K562 (cell line): ENCODE measurements around the gene MPZL3. TPM values are rescaled to one million over a fixed set of nuclear protein-coding genes. Genes with fewer than 3 reads are reported as not detected.

Experiments
- BCL6 ChIP-seq: fragments of 250-450 bp; sonication (Bioruptor Pico); IDR thresholded peaks from 2 replicates; pipeline ENCODE4 v1.4.0; 2020
- DPF2 ChIP-seq: fragments of 450-650 bp; IDR thresholded peaks from 2 replicates; pipeline ENCODE4 v1.6.1; 2016
- SMARCA5 ChIP-seq: fragments of 450-650 bp; IDR thresholded peaks from 2 replicates; pipeline ENCODE4 v1.6.1; 2016
- TGIF2 ChIP-seq: sonication (generic); formaldehyde crosslinking; IDR thresholded peaks from 2 replicates; pipeline ENCODE4 v1.8.1; 2022; ENCODE audit warnings: mild to moderate bottlenecking, missing genetic modification reagents, moderate library complexity
- ZNF79 ChIP-seq: fragments of 250-450 bp; sonication (Bioruptor Pico); IDR thresholded peaks from 2 replicates; pipeline ENCODE4 v1.4.0; 2020; ENCODE audit warnings: low read depth, mild to moderate bottlenecking, moderate library complexity
- polyA plus RNA-seq, 8 experiments: library from polyadenylated mRNA; depleted of rRNA in 4 of 8; stranded (reverse) in 5 of 8; unstranded in 3 of 8; fragments of >200 nt; fragmentation: Nextera tagmentation in 2 of 8; fragmentation: Illumina TruSeq in 1 of 8; extraction: Ambion mirVana in 2 of 8; extraction: Trizol in 1 of 8; gene quantifications; 2 replicates each; pipeline versions ENCODE4 v1.2.1 to v1.2.3, GENCODE V29; 2011 to 2014; ENCODE audit warnings: inconsistent platforms in 1 of 8, missing spikeins in 1 of 8
- total RNA-seq, 7 experiments: library from RNA; depleted of rRNA in 6 of 7; stranded (reverse); fragments of >200 nt in 6 of 7; fragmentation: Illumina TruSeq in 2 of 7; extraction: Trizol in 2 of 7; gene quantifications; 2 replicates each; pipeline versions ENCODE4 v1.2.1 to v1.2.3, GENCODE V29; 2011 to 2021; ENCODE audit warnings: low replicate concordance in 1 of 7
- TF ChIP-seq, protein P1 (sequence below): fragments of 450-650 bp; IDR thresholded peaks from 2 replicates; pipeline ENCODE4 v1.6.1; 2016; ENCODE audit warnings: mild to moderate bottlenecking, moderate library complexity
- TF ChIP-seq, protein P2 (sequence below): fragments of 250-450 bp; sonication (Bioruptor Pico); IDR thresholded peaks from 2 replicates; pipeline ENCODE4 v1.5.0; 2020; ENCODE audit warnings: mild to moderate bottlenecking
- TF ChIP-seq, protein P3 (sequence below): fragments of 450-650 bp; IDR thresholded peaks from 2 replicates; pipeline ENCODE4 v1.6.1; 2016; ENCODE audit warnings: borderline replicate concordance

MPZL3 gene
- total and polyA plus RNA-seq, 9 of the 15 experiments (the other 6 are each of a cell fraction or from before 2014, with no cell fraction given): 0.97 to 2.9 (median 1.6) TPM

DNA sequence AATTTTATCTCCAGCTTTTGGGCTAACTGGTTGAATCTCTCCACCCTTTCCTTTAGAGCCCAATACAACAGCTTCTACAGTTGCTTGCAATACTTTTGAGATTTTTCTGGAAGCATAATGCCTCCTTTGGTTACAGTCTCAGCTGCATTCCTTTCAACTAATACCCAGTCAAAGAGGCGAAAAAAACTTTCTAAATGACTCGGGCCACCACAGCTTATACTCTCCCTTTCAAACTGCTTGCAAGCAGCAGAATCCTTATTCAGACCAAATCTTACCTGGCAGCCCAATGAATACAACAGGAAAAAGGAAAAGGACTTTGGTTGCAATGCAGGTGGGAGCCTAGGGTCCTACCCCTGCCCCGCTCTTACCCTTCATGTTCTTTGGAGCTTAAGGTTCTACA lies 43.1 kb downstream of the MPZL3 start (continued):
- TF ChIP-seq, protein P1, sequence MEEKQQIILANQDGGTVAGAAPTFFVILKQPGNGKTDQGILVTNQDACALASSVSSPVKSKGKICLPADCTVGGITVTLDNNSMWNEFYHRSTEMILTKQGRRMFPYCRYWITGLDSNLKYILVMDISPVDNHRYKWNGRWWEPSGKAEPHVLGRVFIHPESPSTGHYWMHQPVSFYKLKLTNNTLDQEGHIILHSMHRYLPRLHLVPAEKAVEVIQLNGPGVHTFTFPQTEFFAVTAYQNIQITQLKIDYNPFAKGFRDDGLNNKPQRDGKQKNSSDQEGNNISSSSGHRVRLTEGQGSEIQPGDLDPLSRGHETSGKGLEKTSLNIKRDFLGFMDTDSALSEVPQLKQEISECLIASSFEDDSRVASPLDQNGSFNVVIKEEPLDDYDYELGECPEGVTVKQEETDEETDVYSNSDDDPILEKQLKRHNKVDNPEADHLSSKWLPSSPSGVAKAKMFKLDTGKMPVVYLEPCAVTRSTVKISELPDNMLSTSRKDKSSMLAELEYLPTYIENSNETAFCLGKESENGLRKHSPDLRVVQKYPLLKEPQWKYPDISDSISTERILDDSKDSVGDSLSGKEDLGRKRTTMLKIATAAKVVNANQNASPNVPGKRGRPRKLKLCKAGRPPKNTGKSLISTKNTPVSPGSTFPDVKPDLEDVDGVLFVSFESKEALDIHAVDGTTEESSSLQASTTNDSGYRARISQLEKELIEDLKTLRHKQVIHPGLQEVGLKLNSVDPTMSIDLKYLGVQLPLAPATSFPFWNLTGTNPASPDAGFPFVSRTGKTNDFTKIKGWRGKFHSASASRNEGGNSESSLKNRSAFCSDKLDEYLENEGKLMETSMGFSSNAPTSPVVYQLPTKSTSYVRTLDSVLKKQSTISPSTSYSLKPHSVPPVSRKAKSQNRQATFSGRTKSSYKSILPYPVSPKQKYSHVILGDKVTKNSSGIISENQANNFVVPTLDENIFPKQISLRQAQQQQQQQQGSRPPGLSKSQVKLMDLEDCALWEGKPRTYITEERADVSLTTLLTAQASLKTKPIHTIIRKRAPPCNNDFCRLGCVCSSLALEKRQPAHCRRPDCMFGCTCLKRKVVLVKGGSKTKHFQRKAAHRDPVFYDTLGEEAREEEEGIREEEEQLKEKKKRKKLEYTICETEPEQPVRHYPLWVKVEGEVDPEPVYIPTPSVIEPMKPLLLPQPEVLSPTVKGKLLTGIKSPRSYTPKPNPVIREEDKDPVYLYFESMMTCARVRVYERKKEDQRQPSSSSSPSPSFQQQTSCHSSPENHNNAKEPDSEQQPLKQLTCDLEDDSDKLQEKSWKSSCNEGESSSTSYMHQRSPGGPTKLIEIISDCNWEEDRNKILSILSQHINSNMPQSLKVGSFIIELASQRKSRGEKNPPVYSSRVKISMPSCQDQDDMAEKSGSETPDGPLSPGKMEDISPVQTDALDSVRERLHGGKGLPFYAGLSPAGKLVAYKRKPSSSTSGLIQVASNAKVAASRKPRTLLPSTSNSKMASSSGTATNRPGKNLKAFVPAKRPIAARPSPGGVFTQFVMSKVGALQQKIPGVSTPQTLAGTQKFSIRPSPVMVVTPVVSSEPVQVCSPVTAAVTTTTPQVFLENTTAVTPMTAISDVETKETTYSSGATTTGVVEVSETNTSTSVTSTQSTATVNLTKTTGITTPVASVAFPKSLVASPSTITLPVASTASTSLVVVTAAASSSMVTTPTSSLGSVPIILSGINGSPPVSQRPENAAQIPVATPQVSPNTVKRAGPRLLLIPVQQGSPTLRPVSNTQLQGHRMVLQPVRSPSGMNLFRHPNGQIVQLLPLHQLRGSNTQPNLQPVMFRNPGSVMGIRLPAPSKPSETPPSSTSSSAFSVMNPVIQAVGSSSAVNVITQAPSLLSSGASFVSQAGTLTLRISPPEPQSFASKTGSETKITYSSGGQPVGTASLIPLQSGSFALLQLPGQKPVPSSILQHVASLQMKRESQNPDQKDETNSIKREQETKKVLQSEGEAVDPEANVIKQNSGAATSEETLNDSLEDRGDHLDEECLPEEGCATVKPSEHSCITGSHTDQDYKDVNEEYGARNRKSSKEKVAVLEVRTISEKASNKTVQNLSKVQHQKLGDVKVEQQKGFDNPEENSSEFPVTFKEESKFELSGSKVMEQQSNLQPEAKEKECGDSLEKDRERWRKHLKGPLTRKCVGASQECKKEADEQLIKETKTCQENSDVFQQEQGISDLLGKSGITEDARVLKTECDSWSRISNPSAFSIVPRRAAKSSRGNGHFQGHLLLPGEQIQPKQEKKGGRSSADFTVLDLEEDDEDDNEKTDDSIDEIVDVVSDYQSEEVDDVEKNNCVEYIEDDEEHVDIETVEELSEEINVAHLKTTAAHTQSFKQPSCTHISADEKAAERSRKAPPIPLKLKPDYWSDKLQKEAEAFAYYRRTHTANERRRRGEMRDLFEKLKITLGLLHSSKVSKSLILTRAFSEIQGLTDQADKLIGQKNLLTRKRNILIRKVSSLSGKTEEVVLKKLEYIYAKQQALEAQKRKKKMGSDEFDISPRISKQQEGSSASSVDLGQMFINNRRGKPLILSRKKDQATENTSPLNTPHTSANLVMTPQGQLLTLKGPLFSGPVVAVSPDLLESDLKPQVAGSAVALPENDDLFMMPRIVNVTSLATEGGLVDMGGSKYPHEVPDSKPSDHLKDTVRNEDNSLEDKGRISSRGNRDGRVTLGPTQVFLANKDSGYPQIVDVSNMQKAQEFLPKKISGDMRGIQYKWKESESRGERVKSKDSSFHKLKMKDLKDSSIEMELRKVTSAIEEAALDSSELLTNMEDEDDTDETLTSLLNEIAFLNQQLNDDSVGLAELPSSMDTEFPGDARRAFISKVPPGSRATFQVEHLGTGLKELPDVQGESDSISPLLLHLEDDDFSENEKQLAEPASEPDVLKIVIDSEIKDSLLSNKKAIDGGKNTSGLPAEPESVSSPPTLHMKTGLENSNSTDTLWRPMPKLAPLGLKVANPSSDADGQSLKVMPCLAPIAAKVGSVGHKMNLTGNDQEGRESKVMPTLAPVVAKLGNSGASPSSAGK: no peak
- TF ChIP-seq DPF2 (no peak), ZNF79 (CRISPR knock-in tag) (no peak), TGIF2 (CRISPR knock-in tag) (no peak), BCL6 (CRISPR knock-in tag) (no peak), SMARCA5 (no peak)
- TF ChIP-seq, protein P2, sequence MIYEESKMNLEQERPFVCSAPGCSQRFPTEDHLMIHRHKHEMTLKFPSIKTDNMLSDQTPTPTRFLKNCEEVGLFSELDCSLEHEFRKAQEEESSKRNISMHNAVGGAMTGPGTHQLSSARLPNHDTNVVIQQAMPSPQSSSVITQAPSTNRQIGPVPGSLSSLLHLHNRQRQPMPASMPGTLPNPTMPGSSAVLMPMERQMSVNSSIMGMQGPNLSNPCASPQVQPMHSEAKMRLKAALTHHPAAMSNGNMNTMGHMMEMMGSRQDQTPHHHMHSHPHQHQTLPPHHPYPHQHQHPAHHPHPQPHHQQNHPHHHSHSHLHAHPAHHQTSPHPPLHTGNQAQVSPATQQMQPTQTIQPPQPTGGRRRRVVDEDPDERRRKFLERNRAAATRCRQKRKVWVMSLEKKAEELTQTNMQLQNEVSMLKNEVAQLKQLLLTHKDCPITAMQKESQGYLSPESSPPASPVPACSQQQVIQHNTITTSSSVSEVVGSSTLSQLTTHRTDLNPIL (CRISPR knock-in tag): no peak
- TF ChIP-seq, protein P3, sequence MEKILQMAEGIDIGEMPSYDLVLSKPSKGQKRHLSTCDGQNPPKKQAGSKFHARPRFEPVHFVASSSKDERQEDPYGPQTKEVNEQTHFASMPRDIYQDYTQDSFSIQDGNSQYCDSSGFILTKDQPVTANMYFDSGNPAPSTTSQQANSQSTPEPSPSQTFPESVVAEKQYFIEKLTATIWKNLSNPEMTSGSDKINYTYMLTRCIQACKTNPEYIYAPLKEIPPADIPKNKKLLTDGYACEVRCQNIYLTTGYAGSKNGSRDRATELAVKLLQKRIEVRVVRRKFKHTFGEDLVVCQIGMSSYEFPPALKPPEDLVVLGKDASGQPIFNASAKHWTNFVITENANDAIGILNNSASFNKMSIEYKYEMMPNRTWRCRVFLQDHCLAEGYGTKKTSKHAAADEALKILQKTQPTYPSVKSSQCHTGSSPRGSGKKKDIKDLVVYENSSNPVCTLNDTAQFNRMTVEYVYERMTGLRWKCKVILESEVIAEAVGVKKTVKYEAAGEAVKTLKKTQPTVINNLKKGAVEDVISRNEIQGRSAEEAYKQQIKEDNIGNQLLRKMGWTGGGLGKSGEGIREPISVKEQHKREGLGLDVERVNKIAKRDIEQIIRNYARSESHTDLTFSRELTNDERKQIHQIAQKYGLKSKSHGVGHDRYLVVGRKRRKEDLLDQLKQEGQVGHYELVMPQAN: no peak
